ENCODE results near the gene CLDND2. TPM values are rescaled to one million over a fixed set of nuclear protein-coding genes. Genes with fewer than 3 reads are reported as not detected.

Gene CLDND2
- total RNA-seq, 1 donor from 2014 or later = not detected

DNA sequence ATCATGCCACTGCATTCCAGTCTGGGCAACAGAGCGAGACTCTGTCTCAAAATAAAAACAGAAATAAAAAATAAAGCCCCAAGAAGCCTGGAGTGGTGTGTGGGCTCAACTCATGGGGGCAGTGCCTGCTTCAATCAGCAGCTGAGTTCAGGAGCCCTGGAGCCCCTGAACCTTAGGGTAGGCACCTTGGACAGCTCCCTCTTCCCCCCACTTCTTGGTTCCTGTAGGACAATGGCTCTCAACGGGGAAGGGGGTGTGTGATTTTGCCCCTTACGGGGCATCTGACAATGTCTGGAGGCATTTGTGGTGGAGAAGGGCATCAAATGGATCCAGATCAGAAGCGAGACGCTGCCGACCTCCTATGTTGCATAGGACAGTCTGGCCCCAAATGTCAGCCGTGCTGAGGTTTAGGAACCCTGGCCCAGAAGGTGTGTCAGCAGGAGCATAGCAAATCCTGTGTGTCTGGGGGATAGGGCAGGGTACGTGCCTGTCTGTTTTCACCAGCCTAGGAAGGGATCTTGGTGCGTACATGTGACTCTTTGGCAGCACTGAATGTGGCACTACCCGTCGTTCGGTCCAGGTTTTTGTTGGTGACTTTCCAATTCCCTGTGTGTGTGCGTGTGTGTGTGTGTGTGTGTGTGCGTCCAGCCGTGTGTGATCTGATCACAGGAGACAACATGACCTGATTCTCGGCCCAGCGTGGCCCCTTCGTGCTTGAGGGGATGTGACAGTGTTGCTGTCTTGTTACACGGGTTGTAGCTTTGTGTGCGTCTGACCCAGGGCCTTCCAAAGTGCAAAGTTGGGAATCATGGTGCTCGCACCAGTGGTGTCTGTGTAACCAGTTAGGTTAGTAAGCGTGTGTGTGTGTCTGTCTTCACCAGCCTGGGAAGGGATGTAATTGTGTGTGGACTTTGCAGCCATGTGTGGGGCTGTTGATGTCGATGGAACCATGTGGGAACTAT lies 49.8 kb downstream of the CLDND2 start:
- no peak for TF ChIP-seq CTCF (IDR thresholded peaks at IDR 0.05)
- peaks cover 10% of the 10 kb centered on the region for H3K9me3 Mint-ChIP-seq (ENCODE audit: unreplicated experiment)
- H3K4me1 Mint-ChIP-seq (ENCODE audit: unreplicated experiment) = no peaks in the 10 kb centered on the region
- no peaks in the 10 kb centered on the region for H3K36me3 Mint-ChIP-seq (ENCODE audit: unreplicated experiment)
- H3K27me3 Mint-ChIP-seq (ENCODE audit: unreplicated experiment) = no peaks in the 10 kb centered on the region
- no peak overlapping the region for H3K4me3 Mint-ChIP-seq (ENCODE audit: unreplicated experiment)
- no peak overlapping the region for H3K27ac Mint-ChIP-seq (ENCODE audit: unreplicated experiment)
- DNase-seq (ENCODE audit: extremely low spot score, unreplicated experiment) = no peak

DNA sequence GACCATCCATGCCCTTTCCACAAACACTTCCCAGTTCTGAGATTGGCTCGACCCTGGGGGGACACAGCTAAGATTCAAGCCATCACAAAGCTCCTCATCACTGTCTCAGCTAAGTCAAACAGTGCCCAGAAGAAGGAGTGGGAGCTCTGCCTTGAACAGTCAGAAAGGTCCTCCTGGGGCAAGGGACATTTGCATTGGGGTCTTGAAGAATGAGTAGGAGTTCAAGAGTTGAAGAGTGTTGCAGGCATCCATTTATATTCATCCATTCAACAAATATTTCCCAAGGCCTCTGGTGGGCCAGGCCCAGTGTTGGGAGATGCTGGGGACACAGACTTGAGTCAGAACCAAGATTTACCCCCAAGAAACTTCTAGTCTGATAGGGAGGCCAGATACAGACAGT lies 50.8 kb downstream of the CLDND2 start:
- no peak for TF ChIP-seq CTCF (IDR thresholded peaks at IDR 0.05)
- DNase-seq (ENCODE audit: extremely low spot score, unreplicated experiment) = no peak
- no peaks in the 10 kb centered on the region for H3K36me3 Mint-ChIP-seq (ENCODE audit: unreplicated experiment)
- no peaks in the 10 kb centered on the region for H3K4me1 Mint-ChIP-seq (ENCODE audit: unreplicated experiment)
- H3K9me3 Mint-ChIP-seq (ENCODE audit: unreplicated experiment) = peaks cover 10% of the 10 kb centered on the region
- H3K27ac Mint-ChIP-seq (ENCODE audit: unreplicated experiment) = no peak overlapping the region
- no peak overlapping the region for H3K4me3 Mint-ChIP-seq (ENCODE audit: unreplicated experiment)
- peaks cover 4% of the 10 kb centered on the region for H3K27me3 Mint-ChIP-seq (ENCODE audit: unreplicated experiment)

DNA sequence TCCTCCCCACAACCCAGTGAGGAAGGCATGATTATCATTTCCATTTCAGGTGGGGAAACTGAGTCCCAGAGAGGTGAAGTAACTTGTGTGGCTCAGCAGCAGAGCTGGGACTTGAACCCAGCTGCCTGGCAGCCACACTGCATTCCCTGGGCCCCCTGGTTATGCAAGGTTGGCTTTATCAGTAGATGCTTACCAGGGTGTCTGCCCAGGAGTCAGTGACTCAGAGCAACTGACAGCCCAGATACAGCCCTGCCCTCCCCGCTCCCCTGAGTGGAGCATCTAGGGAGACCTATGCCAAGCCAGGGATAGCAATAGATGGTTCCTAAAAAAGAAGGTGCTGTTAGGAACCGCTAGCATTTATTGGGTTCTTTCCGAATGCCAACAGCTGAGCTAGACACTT lies 51.4 kb downstream of the CLDND2 start:
- Mint-ChIP-seq H3K27me3 (ENCODE audit: unreplicated experiment) (peaks cover 4% of the 10 kb centered on the region), H3K27ac (ENCODE audit: unreplicated experiment) (no peak overlapping the region), H3K4me3 (ENCODE audit: unreplicated experiment) (no peak overlapping the region), H3K36me3 (ENCODE audit: unreplicated experiment) (no peaks in the 10 kb centered on the region), H3K9me3 (ENCODE audit: unreplicated experiment) (peaks cover 10% of the 10 kb centered on the region), H3K4me1 (ENCODE audit: unreplicated experiment) (no peaks in the 10 kb centered on the region)
- TF ChIP-seq CTCF (IDR thresholded peaks at IDR 0.05) = no peak
- DNase-seq (ENCODE audit: extremely low spot score, unreplicated experiment) = no peak

Other genes with a start within 250 kb of the CLDND2 start
- gene SIGLEC9, start 244.1 kb downstream of the CLDND2 start, total RNA-seq = not detected in 2 replicates
- gene SIGLEC7, start 226.7 kb downstream of the CLDND2 start, total RNA-seq = not detected in 2 replicates
- gene CD33, start 143.9 kb downstream of the CLDND2 start, total RNA-seq = not detected in 2 replicates
- gene SIGLECL1, start 117.9 kb downstream of the CLDND2 start, total RNA-seq = not detected in 2 replicates
- not detected in 2 replicates for gene IGLON5, start 57.4 kb downstream of the CLDND2 start, total RNA-seq
- 3.5 TPM in 2 replicates for gene VSIG10L, start 26.9 kb downstream of the CLDND2 start, total RNA-seq
- 56.2 and 58.8 TPM in 2 replicates for gene ETFB, start 2.6 kb downstream of the CLDND2 start, total RNA-seq
- gene NKG7, start 3.7 kb upstream of the CLDND2 start, total RNA-seq = not detected in 2 replicates
- gene LIM2, start 19.0 kb upstream of the CLDND2 start, total RNA-seq = not detected in 2 replicates
- not detected in 2 replicates for gene C19orf84, start 21.6 kb upstream of the CLDND2 start, total RNA-seq
- gene SIGLEC10, start 48.6 kb upstream of the CLDND2 start, total RNA-seq = not detected in 2 replicates
- not detected in 2 replicates for gene SIGLEC8, start 89.5 kb upstream of the CLDND2 start, total RNA-seq
- gene CEACAM18, start 109.5 kb upstream of the CLDND2 start, total RNA-seq = not detected in 2 replicates
- gene SIGLEC12, start 132.8 kb upstream of the CLDND2 start, total RNA-seq = not detected in 2 replicates
- gene SIGLEC6, start 162.7 kb upstream of the CLDND2 start, total RNA-seq = not detected in 2 replicates
- gene ZNF175, start 202.3 kb upstream of the CLDND2 start, total RNA-seq = 13.5 and 16.9 TPM in 2 replicates

All from osteocyte (in vitro differentiated cells).